GM04504 (cell line): ENCODE data around the gene MDP1.

ENCODE experiments used
- DNase-seq: peaks from one replicate; pipeline ENCODE4 v3.0.0-alpha.2; 2012; ENCODE audit warnings: low read depth

MDP1 gene

GRCh38 chr14:24181371-24182077 lies 34.3 kb downstream of the MDP1 start:
- no peak for DNase-seq

GRCh38 chr14:24179961-24180796 lies 35.7 kb downstream of the MDP1 start:
- peak; percentile 77 for DNase-seq

GRCh38 chr14:24179294-24179960 lies 36.4 kb downstream of the MDP1 start:
- no peak for DNase-seq

GRCh38 chr14:24178399-24179178 lies 37.3 kb downstream of the MDP1 start:
- no peak for DNase-seq

GRCh38 chr14:24177891-24178290 lies 38.0 kb downstream of the MDP1 start:
- DNase-seq, result no peak

GRCh38 chr14:24177041-24177825 lies 38.6 kb downstream of the MDP1 start:
- DNase-seq, result no peak

- no peak for DNase-seq
These were observed 39.3 kb downstream of the MDP1 start for GRCh38 chr14:24176599-24176998.

GRCh38 chr14:24172871-24173281 lies 43.0 kb downstream of the MDP1 start:
- DNase-seq, result no peak

- DNase-seq, result no peak
These were observed 43.5 kb downstream of the MDP1 start for GRCh38 chr14:24172261-24172860.

- no peak for DNase-seq
These were observed 44.2 kb downstream of the MDP1 start, which contains the start of gene REC8 for GRCh38 chr14:24171422-24172260. Gene REC8, plus strand, starts transcription at chr14:24172080. Its CDS starts 473 bp downstream, at chr14:24172553.

GRCh38 chr14:24167469-24168114 lies 48.3 kb downstream of the MDP1 start:
- no peak for DNase-seq

- DNase-seq, result no peak
These were observed 50.1 kb downstream of the MDP1 start for GRCh38 chr14:24165785-24166184.

GRCh38 chr14:24164518-24164991 lies 51.3 kb downstream of the MDP1 start:
- no peak for DNase-seq
